ENCODE results near the gene UCP3.

- TF ChIP-seq EZH2 (IDR thresholded peaks at IDR 0.05; ENCODE audit: low read depth, low read length, severe bottlenecking): no peak
- TF ChIP-seq CHD7 (IDR thresholded peaks at IDR 0.05; ENCODE audit: insufficient replicate concordance, low read length): no peak
- no peak for TF ChIP-seq POLR2AphosphoS5 (IDR thresholded peaks at IDR 0.05; ENCODE audit: low read depth, low read length)
- TF ChIP-seq CTCF (IDR thresholded peaks at IDR 0.05; ENCODE audit: control extremely low read depth in 1 of 3, insufficient read depth in 1 of 3, low read depth in 1 of 3, low read length in 3 of 3): no peak
- no peak for TF ChIP-seq MAX (IDR thresholded peaks at IDR 0.05)
These were observed 36.7 kb downstream of the UCP3 start for GRCh38 chr11:73972187-73972586.

Data from H1 (cell line).